IMR-90 (cell line): ENCODE measurements around the gene PCDHA1.

Experiments
- CHD1 ChIP-seq: IDR thresholded peaks from 2 replicates; pipeline ENCODE4 v1.6.1; 2012; ENCODE audit warnings: low read depth, low read length, improper control_type of control experiment
- CTCF ChIP-seq: conservative IDR thresholded peaks from 2 replicates; pipeline ENCODE4 v1.5.1; 2012; ENCODE audit warnings: mild to moderate bottlenecking, low read depth, low read length, improper control_type of control experiment
- MAFK ChIP-seq: IDR thresholded peaks from 2 replicates; pipeline ENCODE4 v1.6.1; 2012; ENCODE audit warnings: low read depth, low read length, improper control_type of control experiment
- POLR2A ChIP-seq: IDR thresholded peaks from 2 replicates; pipeline ENCODE4 v1.6.1; 2012; ENCODE audit warnings: mild to moderate bottlenecking, low read depth, low read length
- RFX5 ChIP-seq: IDR thresholded peaks from 2 replicates; pipeline ENCODE4 v1.8.0; 2012; ENCODE audit warnings: low read depth, mild to moderate bottlenecking, low read length, moderate library complexity
- SMC3 ChIP-seq: fragments of 150-350 bp; IDR thresholded peaks from 2 replicates; pipeline ENCODE4 v1.6.1; 2016; ENCODE audit warnings: low read depth, mild to moderate bottlenecking, antibody characterized with exemption, low read length, moderate library complexity
- USF2 ChIP-seq: fragments of 150-350 bp; IDR thresholded peaks from 2 replicates; pipeline ENCODE4 v1.6.1; 2017; ENCODE audit warnings: mild to moderate bottlenecking, antibody characterized with exemption, low read length, low read depth

GRCh38 chr5:141017943-141018342 is 232.0 kb downstream of the PCDHA1 start:
- TF ChIP-seq CTCF (no peak), POLR2A (no peak), RFX5 (no peak), MAFK (no peak), CHD1 (no peak), USF2 (no peak), SMC3 (no peak)
